AG04449 (cell line): ENCODE data around the gene ATF6B.
"Not testable (repeated sequence)": the region's sequence is repeated elsewhere in the genome, so short reads cannot be mapped to it uniquely, and the experiment has no call there.

Experiments used
- CTCF ChIA-PET: fragments of 350-600 bp; formaldehyde crosslinking; extraction: SDS; loops from one replicate; lab custom pipeline; 2021; ENCODE audit warnings: antibody characterized with exemption; lab: Yijun Ruan, JAX
- POLR2A ChIA-PET: fragments of 400-600, 350-600 bp; formaldehyde crosslinking; extraction: SDS; loops from one replicate; lab custom pipeline; 2020; ENCODE audit warnings: antibody characterized with exemption, inconsistent platforms; lab: Yijun Ruan, JAX
- DNase-seq: peaks from one replicate; pipeline ENCODE4 v3.0.0-alpha.2; 2010; ENCODE audit warnings: low read depth, low spot score
- H3K4me3 ChIP-seq: 2 replicates; pipeline ENCODE4 v1.5.1; 2011; ENCODE audit warnings: low read depth, mild to moderate bottlenecking, control low read depth, low read length
- CTCF ChIP-seq: IDR thresholded peaks from one replicate; pipeline ENCODE4 v1.5.1; 2011; ENCODE audit warnings: mild to moderate bottlenecking, moderate library complexity, low read length, control low read depth, inconsistent platforms; ENCODE audit not compliant: insufficient read depth; ENCODE audit errors: missing control alignments

ATF6B gene

GRCh38 chr6:32073613-32074012 lies 54.4 kb downstream of the ATF6B start:
- ChIA-PET POLR2A (no interaction called here), CTCF (interaction anchor here (1.2 to 4.5 kb wide), 2 partner anchors 21 to 25 kb away, joined by 3 to 21 read pairs; no protein-coding TSS in a partner anchor)
- TF ChIP-seq CTCF = no peak
- DNase-seq = no peak
- H3K4me3 ChIP-seq = no peak overlapping the region

- CTCF ChIA-PET = interaction anchor here (1.1 to 4.5 kb wide), 3 partner anchors 15 to 25 kb away, joined by 3 to 21 read pairs (median 3); no protein-coding TSS in a partner anchor
- POLR2A ChIA-PET = no interaction called here
- no peak overlapping the region for H3K4me3 ChIP-seq
- no peak for TF ChIP-seq CTCF
- DNase-seq = no peak
Observed at GRCh38 chr6:32073101-32073500, 54.9 kb downstream of the ATF6B start.

DNA sequence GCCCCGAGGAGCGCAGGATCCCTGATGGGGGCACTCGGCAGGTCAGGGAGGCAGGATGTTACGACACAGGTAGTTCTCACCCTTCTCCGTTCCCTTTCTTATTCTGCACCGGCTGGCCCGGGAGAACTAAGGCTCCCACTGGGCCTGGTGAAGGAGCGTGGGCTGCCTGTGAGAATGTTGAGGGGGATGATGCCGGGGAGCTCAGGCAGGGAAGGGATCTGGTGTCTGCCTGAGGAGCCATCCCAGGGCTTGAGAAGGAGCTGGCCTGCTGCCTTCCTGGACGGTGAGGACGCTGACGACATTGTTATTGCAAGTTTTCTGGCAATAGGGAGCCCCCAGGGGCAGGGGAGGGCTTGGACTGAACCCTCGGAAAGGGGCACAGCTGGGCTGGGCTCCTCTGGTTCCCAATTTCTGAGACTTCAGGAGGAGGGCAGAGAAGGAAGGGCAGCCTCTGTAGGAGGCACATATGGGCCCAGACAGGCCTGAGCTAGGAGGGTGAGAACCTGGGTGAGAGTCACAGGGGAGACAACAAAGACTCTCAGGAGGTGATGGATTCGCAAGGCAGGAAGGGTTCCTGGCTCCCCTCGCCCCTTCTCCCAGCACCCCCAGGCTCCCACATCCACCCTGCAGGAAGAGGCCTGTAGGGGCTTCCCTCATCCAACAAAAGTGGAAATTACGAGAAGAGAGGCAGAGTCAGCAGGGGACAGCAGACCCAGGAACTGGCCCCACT lies 57.1 kb downstream of the ATF6B start:
- H3K4me3 ChIP-seq = no peak overlapping the region
- no peak for TF ChIP-seq CTCF
- CTCF ChIA-PET = interaction anchor here (4.5 kb wide), 1 partner anchor 23 kb away, joined by 21 read pairs; no protein-coding TSS in a partner anchor
- POLR2A ChIA-PET = no interaction called here
- DNase-seq = no peak

DNA sequence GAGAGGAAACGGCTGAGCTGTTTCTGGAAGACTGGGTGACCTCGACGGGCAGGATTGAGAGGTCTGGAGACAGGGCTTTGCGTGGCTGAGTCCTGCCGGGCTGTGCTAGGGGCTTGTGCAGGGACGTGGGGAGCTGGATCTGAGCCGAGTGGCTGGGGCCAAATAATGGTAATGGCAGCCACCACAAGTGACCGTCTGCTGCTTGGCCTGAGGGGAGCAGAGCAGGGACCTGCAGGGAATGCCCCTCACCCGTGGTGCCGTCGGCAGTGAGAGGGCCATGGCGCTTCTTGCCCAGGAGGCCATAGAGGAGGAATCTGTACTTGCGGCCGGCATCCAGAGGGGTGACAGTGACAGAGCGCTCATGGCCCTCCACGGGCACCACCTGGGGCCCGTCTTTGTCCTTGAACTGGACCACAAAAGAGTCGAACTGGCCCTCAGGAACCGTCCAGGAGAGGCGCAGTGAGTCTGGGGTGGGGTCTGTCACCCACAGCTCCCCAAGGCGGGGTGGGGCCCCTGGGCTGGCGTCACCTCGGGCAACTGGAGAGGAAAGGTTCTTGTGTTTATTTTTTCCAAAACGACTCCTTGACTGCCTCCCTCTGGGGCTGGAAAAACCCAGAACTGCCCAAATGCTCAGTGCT lies 58.0 kb downstream of the ATF6B start:
- CTCF ChIA-PET = interaction anchor here (0.5 to 4.5 kb wide), 3 partner anchors 22 to 48 kb away, joined by 3 to 21 read pairs (median 3); no protein-coding TSS in a partner anchor
- POLR2A ChIA-PET = no interaction called here
- DNase-seq = no peak
- no peak for TF ChIP-seq CTCF
- no peak overlapping the region for H3K4me3 ChIP-seq

DNA sequence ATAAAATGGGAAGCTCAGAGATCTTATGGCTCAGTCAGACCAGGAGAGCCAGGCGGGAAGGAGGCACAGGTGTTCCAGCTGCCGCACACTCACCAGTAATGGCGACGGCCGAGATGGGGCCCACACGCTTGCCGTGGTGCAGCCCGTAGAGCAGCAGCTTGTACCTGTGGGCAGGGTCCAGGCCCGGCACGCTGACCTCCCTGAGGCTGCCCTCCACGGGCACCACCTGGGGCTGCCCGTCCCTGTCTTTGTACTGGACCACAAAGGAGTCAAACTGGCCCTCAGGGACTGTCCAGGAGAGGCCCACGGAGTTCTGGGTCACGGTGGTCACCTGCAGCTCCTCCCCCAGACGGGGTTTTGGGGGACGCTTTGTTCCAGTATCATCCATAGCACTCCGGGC lies 58.6 kb downstream of the ATF6B start:
- DNase-seq = no peak
- POLR2A ChIA-PET = no interaction called here
- TF ChIP-seq CTCF = no peak
- CTCF ChIA-PET = interaction anchor here (1.1 to 4.5 kb wide), 2 partner anchors 21 to 49 kb away, joined by 3 to 21 read pairs; no protein-coding TSS in a partner anchor
- H3K4me3 ChIP-seq = no peak overlapping the region

- CTCF ChIA-PET = no interaction called here
- POLR2A ChIA-PET = no interaction called here
- no peak overlapping the region for H3K4me3 ChIP-seq
- DNase-seq = no peak
- TF ChIP-seq CTCF = no peak
Observed at GRCh38 chr6:32068867-32069266, 59.2 kb downstream of the ATF6B start.

DNA sequence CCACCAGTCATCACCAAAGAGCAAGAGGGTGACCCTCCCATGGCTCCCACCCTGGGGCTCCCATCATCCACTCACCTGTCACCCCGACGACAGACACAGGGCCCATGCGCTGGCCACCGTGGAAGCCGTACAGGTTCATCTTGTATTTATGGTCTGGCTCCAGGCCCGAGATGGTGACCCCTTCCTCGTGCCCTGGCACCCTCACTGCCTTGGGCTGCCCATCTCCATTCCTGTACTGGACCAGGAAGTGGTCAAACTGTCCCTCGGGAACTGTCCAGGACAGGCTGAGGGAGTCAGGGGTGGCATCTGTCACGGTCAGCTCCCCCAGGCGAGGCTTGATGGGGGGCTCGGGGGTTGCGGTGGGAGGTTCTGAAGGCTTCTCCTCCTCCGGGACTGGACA lies 59.7 kb downstream of the ATF6B start:
- DNase-seq, CTCF ChIA-PET, POLR2A ChIA-PET, H3K4me3 ChIP-seq: not testable (repeated sequence)

GRCh38 chr6:32067521-32067920 lies 60.5 kb downstream of the ATF6B start:
- H3K4me3 ChIP-seq, CTCF ChIA-PET, DNase-seq, POLR2A ChIA-PET: not testable (repeated sequence)
